CD4-positive, alpha-beta T cell (primary cell): Measurements from ENCODE around the gene SELENON. TPM values are rescaled to one million over a fixed set of nuclear protein-coding genes. Genes with fewer than 3 reads are reported as not detected.

Source experiments
- ATAC-seq: fragments of 200-7000 bp; cut with Tn5 transposase; one replicate; pipeline ENCODE4 v1.10.0; 2022; ENCODE audit warnings: mild to moderate bottlenecking; ENCODE audit not compliant: poor library complexity
- CTCF ChIA-PET: fragments of 350-600 bp; sonication (Branson Sonifier 250); formaldehyde crosslinking; loops from one replicate; lab custom pipeline; 2021; ENCODE audit warnings: antibody characterized with exemption, inconsistent platforms; lab: Charles Lee
- POLR2A ChIA-PET: fragments of 350-600 bp; sonication (Branson Sonifier 250); formaldehyde crosslinking; loops from one replicate; lab custom pipeline; 2021; ENCODE audit warnings: antibody characterized with exemption, inconsistent platforms; lab: Charles Lee
- DNase-seq, 14 experiments: peaks; one replicate each; pipeline ENCODE4 v3.0.0-alpha.2; 2013 to 2020; ENCODE audit warnings: mixed read lengths in 2 of 14
- H3K27ac ChIP-seq, 2 donors: one replicate each; pipeline versions ENCODE4 v1.5.1 to v1.7.0; 2013; ENCODE audit warnings: low read length in 2 of 2, low read depth in 1 of 2, mild to moderate bottlenecking in 1 of 2
- H3K27me3 ChIP-seq, 2 experiments: 1 replicate in 1 of 2; 2 replicates in 1 of 2; pipeline versions ENCODE4 v1.6.1 to v1.7.0; 2013; ENCODE audit warnings: low read length in 2 of 2, control low read depth in 1 of 2, mild to moderate bottlenecking in 1 of 2, moderate library complexity in 1 of 2; ENCODE audit not compliant: insufficient read depth in 2 of 2, control insufficient read depth in 1 of 2
- H3K36me3 ChIP-seq: one replicate; pipeline ENCODE4 v1.6.1; 2013; ENCODE audit warnings: low read length, control low read depth; ENCODE audit not compliant: insufficient read depth
- H3K4me1 ChIP-seq: one replicate; pipeline ENCODE4 v1.6.1; 2013; ENCODE audit warnings: low read length, control low read depth; ENCODE audit not compliant: insufficient read depth
- H3K4me3 ChIP-seq: one replicate; pipeline ENCODE4 v1.5.1; 2013; ENCODE audit warnings: mild to moderate bottlenecking, low read length, moderate library complexity
- H3K9me3 ChIP-seq, 2 experiments: 1 replicate in 1 of 2; 2 replicates in 1 of 2; pipeline versions ENCODE4 v1.6.1 to v1.7.0; 2013; ENCODE audit warnings: low read length in 2 of 2, mild to moderate bottlenecking in 2 of 2, control low read depth in 1 of 2, moderate library complexity in 1 of 2; ENCODE audit not compliant: control insufficient read depth in 1 of 2, insufficient read depth in 1 of 2
- H3K27ac Mint-ChIP-seq: one replicate; pipeline ENCODE4 v1.8.0; 2020; ENCODE audit warnings: mixed read lengths
- H3K27me3 Mint-ChIP-seq: one replicate; pipeline ENCODE4 v1.8.0; 2021; ENCODE audit warnings: mixed read lengths
- H3K36me3 Mint-ChIP-seq: one replicate; pipeline ENCODE4 v1.8.0; 2021; ENCODE audit warnings: low read depth, mixed read lengths
- H3K4me1 Mint-ChIP-seq: one replicate; pipeline ENCODE4 v1.8.0; 2021; ENCODE audit warnings: low read depth, mixed read lengths
- H3K4me3 Mint-ChIP-seq: one replicate; pipeline ENCODE4 v1.8.0; 2020; ENCODE audit warnings: mild to moderate bottlenecking, mixed read lengths
- H3K9me3 Mint-ChIP-seq: one replicate; pipeline ENCODE4 v1.8.0; 2020; ENCODE audit warnings: mixed read lengths
- CTCF ChIP-seq: fragments of 200-600 bp; IDR thresholded peaks from one replicate; pipeline ENCODE4 v1.8.0; 2022; ENCODE audit warnings: antibody characterized with exemption, mild to moderate bottlenecking
- intact Hi-C, 2 experiments: fragments of 100-400 bp; cut with DNase I in 1 of 2; cut with micrococcal nuclease in 1 of 2; formaldehyde crosslinking; loops; one replicate each; pipeline versions ENCODE4 v1.15.1 to v1.9.0; 2023 to 2025; cut with DNase I, micrococcal nuclease
- total RNA-seq, 174 experiments: library from RNA in 2 of 174; stranded (reverse) in 2 of 174; gene quantifications; one replicate each; pipeline ENCODE4 v1.2.3 and lab custom pipeline; 2021 to 2026

SELENON gene
- total RNA-seq, 2 experiments from 2014 or later = 25.3 to 25.7 TPM

- ChIA-PET CTCF (interaction anchor here (1.1 kb wide), 1 partner anchor 148 kb away, joined by 3 read pairs; no protein-coding TSS in a partner anchor), POLR2A (interaction anchor here (1.0 to 1.1 kb wide), 2 partner anchors 15 to 147 kb away, joined by 3 read pairs; no protein-coding TSS in a partner anchor)
- Mint-ChIP-seq H3K27me3 (no peaks in the 10 kb centered on the region), H3K36me3 (peaks cover 84% of the 10 kb centered on the region), H3K4me1 (peaks cover 90% of the 10 kb centered on the region), H3K9me3 (no peaks in the 10 kb centered on the region), H3K27ac (peak overlapping the region; percentile 98), H3K4me3 (peak overlapping the region; percentile 77)
- peak overlapping the region; percentile 15 to 72 for H3K27ac ChIP-seq
- peaks cover 48% of the 10 kb centered on the region for H3K36me3 ChIP-seq
- no peaks in the 10 kb centered on the region for H3K27me3 ChIP-seq
- no peak overlapping the region for H3K4me3 ChIP-seq
- peak in 6 of 14 experiments; percentile 28 to 60 (median 35) for DNase-seq
- no peak for ATAC-seq
- intact Hi-C loops = loop anchor here in 1 of 2 experiments (1.0 to 5.0 kb wide), 2 partner anchors 26 to 48 kb away; no protein-coding TSS in a partner anchor
- peaks cover 82% of the 10 kb centered on the region for H3K4me1 ChIP-seq
- no peak for TF ChIP-seq CTCF
- no peaks in the 10 kb centered on the region for H3K9me3 ChIP-seq
Observed at GRCh38 chr1:25770541-25771220, 29.3 kb upstream of the SELENON start.

GRCh38 chr1:25771221-25772114, 28.5 kb upstream of the SELENON start:
- H3K27me3 ChIP-seq = no peaks in the 10 kb centered on the region
- ChIA-PET POLR2A (interaction anchor here (1.0 to 1.1 kb wide), 2 partner anchors 16 to 148 kb away, joined by 3 read pairs; no protein-coding TSS in a partner anchor), CTCF (interaction anchor here (1.1 kb wide), 1 partner anchor 149 kb away, joined by 3 read pairs; no protein-coding TSS in a partner anchor)
- Mint-ChIP-seq H3K27me3 (no peaks in the 10 kb centered on the region), H3K9me3 (no peaks in the 10 kb centered on the region), H3K4me3 (peak overlapping the region; percentile 77), H3K4me1 (peaks cover 85% of the 10 kb centered on the region), H3K27ac (peak overlapping the region; percentile 98), H3K36me3 (peaks cover 77% of the 10 kb centered on the region)
- H3K4me1 ChIP-seq = peaks cover 82% of the 10 kb centered on the region
- H3K9me3 ChIP-seq = no peaks in the 10 kb centered on the region
- peak; percentile 17 for ATAC-seq
- DNase-seq = peak; percentile 15 to 78 (median 58)
- intact Hi-C loops = loop anchor here in 1 of 2 experiments (1.0 to 5.0 kb wide), 2 partner anchors 25 to 49 kb away; no protein-coding TSS in a partner anchor
- H3K27ac ChIP-seq = peak overlapping the region; percentile 12 to 72
- no peak for TF ChIP-seq CTCF
- peaks cover 42% of the 10 kb centered on the region for H3K36me3 ChIP-seq
- H3K4me3 ChIP-seq = no peak overlapping the region

GRCh38 chr1:25772164-25772563, 27.8 kb upstream of the SELENON start:
- Mint-ChIP-seq H3K9me3 (no peaks in the 10 kb centered on the region), H3K27me3 (no peaks in the 10 kb centered on the region), H3K27ac (peak overlapping the region; percentile 98), H3K36me3 (peaks cover 74% of the 10 kb centered on the region), H3K4me1 (peaks cover 87% of the 10 kb centered on the region), H3K4me3 (no peak overlapping the region)
- POLR2A ChIA-PET = no interaction called here
- H3K27ac ChIP-seq = peak overlapping the region in 1 of 2 donors; percentile 72
- no peaks in the 10 kb centered on the region for H3K9me3 ChIP-seq
- DNase-seq = no peak
- peaks cover 41% of the 10 kb centered on the region for H3K36me3 ChIP-seq
- intact Hi-C loops = loop anchor here in 1 of 2 experiments (5.0 kb wide), 1 partner anchor 50 kb away; no protein-coding TSS in a partner anchor
- CTCF ChIA-PET = interaction anchor here (0.6 kb wide), 1 partner anchor 10 kb away, joined by 4 read pairs; no protein-coding TSS in a partner anchor
- no peak overlapping the region for H3K4me3 ChIP-seq
- no peaks in the 10 kb centered on the region for H3K27me3 ChIP-seq
- peaks cover 85% of the 10 kb centered on the region for H3K4me1 ChIP-seq
- no peak for TF ChIP-seq CTCF
- no peak for ATAC-seq
